Activated gamma-delta T cell treated with Interleukin-2 at 50 U/mL for 16 hours (primary cell): ENCODE data around the gene NR1H4.
"Not testable (repeated sequence)": the region's sequence is repeated elsewhere in the genome, so short reads cannot be mapped to it uniquely, and the experiment has no call there.

Experiments
- DNase-seq: peaks from one replicate; pipeline ENCODE4 v3.0.0-alpha.2; 2020

NR1H4 gene

DNA sequence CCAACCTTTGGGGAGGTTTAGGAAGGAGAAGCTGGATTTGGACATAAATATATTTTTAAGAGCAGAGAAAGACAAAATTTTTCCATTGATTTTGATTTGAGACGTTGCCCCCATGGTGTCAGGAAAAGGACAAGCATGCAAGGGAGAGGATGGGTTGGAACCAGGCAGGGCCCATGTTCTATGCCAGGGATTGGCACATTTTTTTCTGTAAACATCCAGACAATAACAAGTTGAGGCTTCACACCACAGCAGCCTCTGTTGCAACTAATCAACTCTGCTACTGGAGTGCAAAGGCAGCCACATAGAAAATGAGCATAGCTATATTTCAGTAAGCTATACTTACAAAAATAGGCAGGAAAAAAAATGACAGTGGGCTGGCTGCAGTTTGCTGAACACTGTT lies 44.7 kb downstream of the NR1H4 start:
- DNase-seq = no peak

- no peak for DNase-seq
Observed at GRCh38 chr12:100520048-100520769, 46.5 kb downstream of the NR1H4 start.

- no peak for DNase-seq
Observed at GRCh38 chr12:100521958-100522357, 48.3 kb downstream of the NR1H4 start.

GRCh38 chr12:100528034-100528433 lies 54.4 kb downstream of the NR1H4 start:
- no peak for DNase-seq

GRCh38 chr12:100528471-100529127 lies 54.9 kb downstream of the NR1H4 start:
- DNase-seq = no peak

- DNase-seq = no peak
Observed at GRCh38 chr12:100529756-100530350, 56.2 kb downstream of the NR1H4 start.

GRCh38 chr12:100533376-100533775 lies 59.7 kb downstream of the NR1H4 start:
- no peak for DNase-seq

DNA sequence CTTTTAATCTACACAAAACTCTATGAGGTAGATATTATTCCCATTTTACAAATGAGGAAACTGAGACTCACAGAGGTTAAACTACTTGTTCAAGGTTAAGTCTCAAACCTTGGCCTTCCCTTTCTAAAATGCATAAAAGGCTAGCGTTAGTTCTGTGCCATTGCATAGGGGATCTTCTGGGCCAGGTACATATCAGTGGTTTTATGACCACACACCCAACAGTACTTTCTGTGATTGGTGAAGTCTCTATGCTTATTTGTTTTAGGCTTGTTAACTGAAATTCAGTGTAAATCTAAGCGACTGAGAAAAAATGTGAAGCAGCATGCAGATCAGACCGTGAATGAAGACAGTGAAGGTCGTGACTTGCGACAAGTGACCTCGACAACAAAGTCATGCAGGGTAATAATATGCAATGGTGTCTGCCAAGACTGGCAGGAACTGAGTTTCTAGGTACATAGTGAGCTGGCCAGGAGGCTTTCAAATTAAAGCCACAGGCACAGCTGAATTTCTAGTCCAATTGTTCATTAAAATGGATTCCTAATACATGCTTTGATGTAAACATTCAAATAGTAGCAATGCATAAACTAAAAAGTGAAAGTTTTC lies 61.1 kb downstream of the NR1H4 start:
- DNase-seq = no peak

- DNase-seq = no peak
Observed at GRCh38 chr12:100539202-100539601, 65.5 kb downstream of the NR1H4 start.

DNA sequence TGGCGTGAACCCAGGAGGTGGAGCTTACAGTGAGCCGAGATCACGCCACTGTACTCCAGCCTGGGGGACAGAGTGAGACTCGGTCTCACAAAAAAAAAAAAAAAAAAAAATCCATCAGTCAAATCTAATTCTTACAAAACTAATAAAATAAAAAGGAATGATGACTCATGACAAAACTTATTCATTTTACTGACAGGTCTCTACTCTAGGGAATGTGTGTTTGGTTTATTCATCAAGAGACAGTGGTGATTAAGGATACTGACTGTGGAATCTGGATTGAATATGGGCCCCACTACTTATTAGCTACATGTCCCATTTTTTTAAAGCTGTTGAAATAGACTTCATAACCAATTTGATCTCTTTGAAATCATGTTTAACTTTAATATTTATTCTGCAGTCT lies 70.5 kb downstream of the NR1H4 start:
- no peak for DNase-seq

GRCh38 chr12:100545092-100545491 lies 71.4 kb downstream of the NR1H4 start:
- DNase-seq = no peak

- DNase-seq = no peak
Observed at GRCh38 chr12:100553936-100554335, 80.3 kb downstream of the NR1H4 start.

GRCh38 chr12:100554608-100555077 lies 81.0 kb downstream of the NR1H4 start:
- DNase-seq = no peak

GRCh38 chr12:100555722-100556121 lies 82.1 kb downstream of the NR1H4 start:
- DNase-seq = no peak

DNA sequence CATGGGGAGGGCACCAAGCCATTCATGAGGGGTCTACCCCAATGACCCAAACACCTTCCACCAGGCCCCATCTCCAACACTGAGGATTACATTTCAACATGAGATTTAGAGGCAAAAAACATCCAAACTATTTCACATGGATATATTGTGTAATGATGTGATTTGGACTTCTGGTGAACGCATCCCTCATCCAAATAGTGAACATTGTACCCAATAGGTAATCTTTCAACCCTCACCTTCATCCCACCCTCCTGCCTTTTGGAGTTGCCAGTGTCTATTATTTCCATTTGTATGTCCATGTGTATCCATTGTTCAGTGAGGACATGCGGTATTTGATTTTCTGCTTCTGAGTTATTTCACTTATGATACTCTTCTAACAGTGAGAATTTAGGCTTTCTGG lies 83.7 kb downstream of the NR1H4 start:
- DNase-seq = no peak

- not testable (repeated sequence) for DNase-seq
Observed at GRCh38 chr12:100559261-100559660, 85.6 kb downstream of the NR1H4 start.

DNA sequence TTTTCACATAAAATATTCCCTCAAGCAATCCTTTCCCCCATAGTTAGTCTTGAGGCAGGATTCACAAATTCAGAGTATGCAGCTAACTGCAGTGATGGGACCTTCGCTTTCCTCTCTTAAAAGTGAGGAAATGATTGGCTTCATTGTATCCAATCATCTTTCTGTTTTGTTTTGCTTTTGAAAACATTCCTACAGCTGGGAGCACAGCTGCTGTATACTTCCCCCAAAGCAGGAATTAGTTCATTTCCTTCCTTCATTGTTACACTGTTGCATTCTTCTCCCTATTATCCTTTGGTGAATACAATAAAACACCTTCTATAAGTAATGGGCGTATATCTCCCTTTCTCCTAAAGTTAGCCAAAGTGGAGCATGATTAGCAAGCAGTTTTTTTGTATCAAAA lies 90.4 kb downstream of the NR1H4 start:
- no peak for DNase-seq

- DNase-seq = no peak
Observed at GRCh38 chr12:100564905-100565467, 91.3 kb downstream of the NR1H4 start.

DNA sequence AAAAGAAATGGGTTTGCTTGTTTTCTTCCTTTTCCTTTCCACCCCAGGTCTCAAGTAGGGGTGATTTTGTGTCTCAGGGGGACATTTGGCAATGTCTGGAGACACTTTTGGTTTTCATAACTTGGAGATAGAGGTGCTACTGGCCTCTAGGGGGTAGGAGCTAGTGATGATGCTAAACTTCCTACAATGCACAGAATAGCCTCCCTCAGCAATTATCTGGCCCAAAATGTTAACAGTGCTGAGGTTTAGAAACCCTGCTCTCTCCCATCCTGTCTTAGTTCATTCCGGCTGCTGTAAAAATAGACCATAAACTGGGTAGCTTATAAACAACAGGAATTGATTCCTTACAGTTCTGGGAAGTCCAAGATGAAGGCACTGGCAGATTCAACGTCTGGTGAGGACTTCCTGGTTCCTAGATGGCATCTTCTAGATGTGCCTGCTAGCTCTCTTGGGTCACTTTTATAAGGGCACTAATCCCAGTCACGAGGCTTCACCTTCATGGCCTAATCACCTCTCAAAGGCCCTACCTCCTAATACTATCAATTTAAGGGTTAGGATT lies 92.4 kb downstream of the NR1H4 start:
- no peak for DNase-seq

DNA sequence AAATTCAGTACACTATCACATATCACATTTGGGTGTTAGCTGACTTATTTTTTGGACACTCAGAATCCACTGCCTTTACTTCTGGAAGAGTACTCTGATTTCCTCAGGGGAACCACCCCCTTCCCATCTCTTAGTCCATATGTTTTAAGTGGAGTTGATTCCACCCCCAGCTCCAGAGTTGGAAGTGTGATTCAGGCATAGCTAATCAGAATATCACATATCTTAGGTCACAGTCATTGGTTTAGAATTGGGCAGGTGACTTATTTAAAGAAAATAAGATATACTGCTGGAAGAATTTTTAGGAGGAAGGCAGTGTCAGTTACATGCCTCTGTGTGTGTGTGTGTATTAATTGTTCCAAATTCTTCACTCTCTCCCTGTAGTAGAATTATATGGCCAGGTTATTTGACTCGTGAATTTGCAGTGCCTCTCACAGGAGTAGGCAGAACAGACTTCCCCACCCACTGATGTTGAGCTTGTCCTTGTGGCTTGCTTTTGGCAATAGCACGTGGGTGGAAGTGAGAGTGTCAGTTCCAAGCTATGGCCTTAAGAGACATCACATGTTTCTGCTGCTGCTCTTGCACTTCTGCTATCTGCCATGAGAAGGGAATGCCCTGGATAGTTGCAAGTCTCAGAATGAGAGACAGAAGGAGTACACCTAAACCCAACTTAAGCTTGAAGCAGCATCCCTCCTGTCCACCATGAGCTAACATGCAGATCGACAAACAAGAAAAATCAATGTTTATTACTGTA lies 93.4 kb downstream of the NR1H4 start:
- DNase-seq = no peak

GRCh38 chr12:100567945-100568344 lies 94.3 kb downstream of the NR1H4 start:
- DNase-seq = no peak

GRCh38 chr12:100572184-100572583 lies 98.5 kb downstream of the NR1H4 start:
- DNase-seq = no peak
